Sigmoid colon (tissue), 7 donors: ENCODE results near the gene PI3. TPM values are rescaled to one million over a fixed set of nuclear protein-coding genes. Genes with fewer than 3 reads are reported as not detected.

Source experiments
- DNase-seq: peaks from one replicate; pipeline ENCODE4 v3.0.0-alpha.2; 2019
- H3K27ac ChIP-seq, 4 donors: fragments of 200-600 bp; sonication (generic); one replicate each; pipeline ENCODE4 v1.5.1; 2016 to 2019; ENCODE audit warnings: mild to moderate bottlenecking in 1 of 4
- H3K27me3 ChIP-seq, 3 donors: fragments of 200-600 bp; sonication (generic); one replicate each; pipeline ENCODE4 v1.5.1; 2019; ENCODE audit warnings: mild to moderate bottlenecking in 1 of 3
- H3K36me3 ChIP-seq, 4 donors: fragments of 200-600 bp; sonication (generic); one replicate each; pipeline ENCODE4 v1.5.1; 2016 to 2019
- H3K4me1 ChIP-seq, 4 donors: fragments of 200-600 bp; sonication (generic); one replicate each; pipeline ENCODE4 v1.5.1; 2017 to 2019
- H3K4me3 ChIP-seq, 4 donors: fragments of 200-600 bp; sonication (generic); one replicate each; pipeline ENCODE4 v1.5.1; 2017 to 2019; ENCODE audit warnings: mild to moderate bottlenecking in 2 of 4, moderate library complexity in 1 of 4
- H3K9me3 ChIP-seq, 4 donors: fragments of 200-600 bp in 3 of 4; sonication (generic) in 3 of 4; one replicate each; pipeline versions ENCODE4 v1.5.1 to v1.6.1; 2013 to 2019
- EP300 ChIP-seq, 4 donors: sonication (generic); formaldehyde crosslinking; IDR thresholded peaks; one replicate each; pipeline ENCODE4 v1.6.1; 2017; ENCODE audit warnings: antibody characterized with exemption in 4 of 4
- POLR2A ChIP-seq, 2 donors: fragments of 450-650 bp; IDR thresholded peaks; one replicate each; pipeline ENCODE4 v1.6.1; 2016; ENCODE audit warnings: antibody characterized with exemption in 2 of 2, mild to moderate bottlenecking in 2 of 2, moderate library complexity in 2 of 2
- POLR2AphosphoS5 ChIP-seq, 4 donors: sonication (generic); formaldehyde crosslinking; IDR thresholded peaks; one replicate each; pipeline ENCODE4 v1.6.1; 2017; ENCODE audit warnings: antibody characterized with exemption in 4 of 4
- WGBS, 2 donors: extraction: QIAGEN DNeasy Blood & Tissue Kit; methylation state at CpG; one replicate each; pipeline ENCODE4 v1.1.7; 2013; 5-methylcytosine and 5-hydroxymethylcytosine counted together
- intact Hi-C: fragments of 100-400 bp; cut with DNase I; formaldehyde crosslinking; loops from one replicate; pipeline ENCODE4 v1.15.1; 2023
- polyA plus RNA-seq, 3 donors: library from polyadenylated mRNA; stranded (reverse); fragments of 200-250 nt; gene quantifications; one replicate each; pipeline ENCODE4 v1.2.3, GENCODE V29; 2013
- total RNA-seq, 4 donors: library from RNA; depleted of rRNA; stranded (reverse); fragments of >200 nt; gene quantifications; one replicate each; pipeline ENCODE4 v1.1.0, GENCODE V29; 2016
- TF ChIP-seq, protein P1 (sequence below), 4 experiments: fragments of 450-650 bp in 3 of 4; fragments of 200-600 bp in 1 of 4; IDR thresholded peaks; one replicate each; pipeline ENCODE4 v1.5.1; 2016 to 2019; ENCODE audit warnings: antibody characterized with exemption in 4 of 4, mild to moderate bottlenecking in 3 of 4, moderate library complexity in 2 of 4
- donor health status: healthy with polysubstance abuse.
- donor health status: Bipolar disorder and iron deficiency.
- donor health status: healthy.

The PI3 gene
- total and polyA plus RNA-seq, 7 donors, result 52.0 to 2,021 (median 84.1) TPM; not detected in 4

DNA sequence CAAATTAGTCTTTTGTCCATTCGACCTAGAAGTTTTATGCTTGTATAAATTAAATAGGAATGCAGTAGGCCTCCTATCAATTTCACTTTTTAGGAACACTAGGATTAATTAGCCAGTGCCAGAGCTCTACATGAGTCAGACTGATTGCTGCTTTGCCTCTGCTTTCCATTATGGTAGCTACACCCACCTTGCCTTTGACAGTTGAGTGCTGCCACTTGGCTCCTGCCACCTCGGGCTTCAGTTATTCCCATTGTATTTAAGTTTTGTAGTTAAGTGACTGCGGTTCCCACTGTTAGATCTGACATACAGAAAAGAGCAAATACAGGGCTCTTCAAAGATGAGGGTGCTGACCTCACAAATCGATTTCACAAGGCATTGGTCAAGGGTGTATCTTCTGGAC is 33.9 kb upstream of the PI3 start:
- WGBS, 2 donors, result 79 to 87% methylated on average over 4 of the region's 4 CpGs
- intact Hi-C loops, result no loop called here
- Histone ChIP-seq H3K36me3 (no peaks in the 10 kb centered on the region), H3K27ac (no peak overlapping the region), H3K9me3 (no peaks in the 10 kb centered on the region), H3K4me1 (no peaks in the 10 kb centered on the region), H3K27me3 (peaks cover 0 to 12% (median 0%) of the 10 kb centered on the region in 3 donors), H3K4me3 (no peak overlapping the region)
- DNase-seq, result no peak
- TF ChIP-seq EP300 (IDR thresholded peaks at IDR 0.05) (no peak), POLR2AphosphoS5 (IDR thresholded peaks at IDR 0.05) (no peak), POLR2A (IDR thresholded peaks at IDR 0.05) (no peak)
- TF ChIP-seq, protein P1, sequence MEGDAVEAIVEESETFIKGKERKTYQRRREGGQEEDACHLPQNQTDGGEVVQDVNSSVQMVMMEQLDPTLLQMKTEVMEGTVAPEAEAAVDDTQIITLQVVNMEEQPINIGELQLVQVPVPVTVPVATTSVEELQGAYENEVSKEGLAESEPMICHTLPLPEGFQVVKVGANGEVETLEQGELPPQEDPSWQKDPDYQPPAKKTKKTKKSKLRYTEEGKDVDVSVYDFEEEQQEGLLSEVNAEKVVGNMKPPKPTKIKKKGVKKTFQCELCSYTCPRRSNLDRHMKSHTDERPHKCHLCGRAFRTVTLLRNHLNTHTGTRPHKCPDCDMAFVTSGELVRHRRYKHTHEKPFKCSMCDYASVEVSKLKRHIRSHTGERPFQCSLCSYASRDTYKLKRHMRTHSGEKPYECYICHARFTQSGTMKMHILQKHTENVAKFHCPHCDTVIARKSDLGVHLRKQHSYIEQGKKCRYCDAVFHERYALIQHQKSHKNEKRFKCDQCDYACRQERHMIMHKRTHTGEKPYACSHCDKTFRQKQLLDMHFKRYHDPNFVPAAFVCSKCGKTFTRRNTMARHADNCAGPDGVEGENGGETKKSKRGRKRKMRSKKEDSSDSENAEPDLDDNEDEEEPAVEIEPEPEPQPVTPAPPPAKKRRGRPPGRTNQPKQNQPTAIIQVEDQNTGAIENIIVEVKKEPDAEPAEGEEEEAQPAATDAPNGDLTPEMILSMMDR (IDR thresholded peaks at IDR 0.05), result no peak

- TF ChIP-seq, protein P1 (IDR thresholded peaks at IDR 0.05), result no peak
- TF ChIP-seq POLR2AphosphoS5 (IDR thresholded peaks at IDR 0.05) (no peak), POLR2A (IDR thresholded peaks at IDR 0.05) (no peak), EP300 (IDR thresholded peaks at IDR 0.05) (no peak)
- Histone ChIP-seq H3K9me3 (no peaks in the 10 kb centered on the region), H3K4me3 (no peak overlapping the region), H3K27ac (no peak overlapping the region), H3K27me3 (peaks cover 0 to 8% (median 0%) of the 10 kb centered on the region in 3 donors), H3K4me1 (no peaks in the 10 kb centered on the region), H3K36me3 (no peaks in the 10 kb centered on the region)
- intact Hi-C loops, result no loop called here
- DNase-seq, result no peak
- 90 to 92% methylated on average over 3 of the region's 3 CpGs for WGBS, 2 donors
These were observed 25.6 kb upstream of the PI3 start for GRCh38 chr20:45149062-45149461.

GRCh38 chr20:45152405-45152804 is 22.3 kb upstream of the PI3 start:
- H3K4me3 ChIP-seq, result no peak overlapping the region
- H3K9me3 ChIP-seq, result no peaks in the 10 kb centered on the region
- TF ChIP-seq POLR2A (IDR thresholded peaks at IDR 0.05) (no peak), EP300 (IDR thresholded peaks at IDR 0.05) (no peak), POLR2AphosphoS5 (IDR thresholded peaks at IDR 0.05) (no peak)
- TF ChIP-seq, protein P1 (IDR thresholded peaks at IDR 0.05), result no peak
- no peak for DNase-seq
- no peak overlapping the region for H3K27ac ChIP-seq
- peaks cover 0 to 3% (median 2%) of the 10 kb centered on the region in 4 donors for H3K4me1 ChIP-seq
- intact Hi-C loops, result no loop called here
- H3K36me3 ChIP-seq, result no peaks in the 10 kb centered on the region
- H3K27me3 ChIP-seq, result no peaks in the 10 kb centered on the region
- WGBS, 2 donors, result 81 to 86% methylated on average over 2 of the region's 2 CpGs

- Histone ChIP-seq H3K27ac (no peak overlapping the region), H3K36me3 (no peaks in the 10 kb centered on the region), H3K9me3 (no peaks in the 10 kb centered on the region), H3K27me3 (no peaks in the 10 kb centered on the region), H3K4me1 (peaks cover 0 to 10% (median 8%) of the 10 kb centered on the region in 4 donors), H3K4me3 (no peak overlapping the region)
- DNase-seq, result no peak
- 89% methylated on average over 3 of the region's 3 CpGs for WGBS, 2 donors
- intact Hi-C loops, result no loop called here
- TF ChIP-seq POLR2A (IDR thresholded peaks at IDR 0.05) (no peak), EP300 (IDR thresholded peaks at IDR 0.05) (no peak), POLR2AphosphoS5 (IDR thresholded peaks at IDR 0.05) (no peak)
- TF ChIP-seq, protein P1 (IDR thresholded peaks at IDR 0.05), result no peak
These were observed 21.6 kb upstream of the PI3 start for GRCh38 chr20:45153147-45153546.

DNA sequence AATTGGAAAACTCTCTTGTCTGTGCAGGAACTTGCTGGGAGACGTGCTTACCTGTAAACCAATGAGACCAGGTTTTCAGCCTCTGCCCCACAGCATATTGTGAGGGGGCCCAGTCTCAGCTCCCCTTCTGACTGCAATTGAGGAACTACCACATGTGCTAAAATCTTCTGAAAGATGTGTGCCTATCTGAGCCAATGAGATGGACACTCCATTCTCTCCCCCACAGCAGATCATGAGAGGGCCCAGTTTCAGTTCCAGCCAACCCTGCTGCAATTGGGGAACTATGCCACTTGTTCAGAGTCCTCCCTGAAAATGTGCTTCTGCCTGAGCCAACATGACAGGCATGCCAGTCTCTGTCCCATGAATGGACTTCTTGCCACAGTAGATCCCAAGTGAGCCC is 20.9 kb upstream of the PI3 start:
- TF ChIP-seq POLR2AphosphoS5 (IDR thresholded peaks at IDR 0.05), result no peak
- TF ChIP-seq, protein P1 (IDR thresholded peaks at IDR 0.05), result no peak
- 73 to 91% methylated on average over 1 of the region's 1 CpG for WGBS, 2 donors
- Histone ChIP-seq H3K9me3 (no peaks in the 10 kb centered on the region), H3K27me3 (no peaks in the 10 kb centered on the region), H3K4me1 (peaks cover 0 to 13% (median 12%) of the 10 kb centered on the region in 4 donors), H3K4me3 (no peak overlapping the region), H3K36me3 (no peaks in the 10 kb centered on the region), H3K27ac (no peak overlapping the region)
- intact Hi-C loops, result no loop called here
- DNase-seq, result no peak
